ACC112 (cell line): ENCODE measurements around the gene SEC24C.
"Not testable (repeated sequence)": the region's sequence is repeated elsewhere in the genome, so short reads cannot be mapped to it uniquely, and the experiment has no call there.

Experiments
- H2AFZ ChIP-seq: fragments of 200-600 bp; sonication (generic); one replicate; pipeline ENCODE4 v1.6.0; 2017; ENCODE audit warnings: antibody characterized with exemption, low read length; ENCODE audit not compliant: unreplicated experiment
- H3K27ac ChIP-seq: fragments of 200-600 bp; sonication (generic); 2 replicates; pipeline ENCODE4 v1.5.1; 2014; ENCODE audit warnings: low read depth, mild to moderate bottlenecking, antibody characterized with exemption, low read length, moderate library complexity
- H3K27me3 ChIP-seq: fragments of 200-600 bp; sonication (generic); 2 replicates; pipeline ENCODE4 v1.6.1; 2014; ENCODE audit warnings: mild to moderate bottlenecking, antibody characterized with exemption, low read length, moderate library complexity, mixed read lengths; ENCODE audit not compliant: insufficient read depth
- H3K36me3 ChIP-seq: fragments of 200-600 bp; sonication (generic); 2 replicates; pipeline ENCODE4 v1.6.1; 2016; ENCODE audit warnings: mild to moderate bottlenecking, antibody characterized with exemption, low read length, moderate library complexity, mixed read lengths; ENCODE audit not compliant: insufficient read depth
- H3K4me1 ChIP-seq: fragments of 200-600 bp; sonication (generic); one replicate; pipeline ENCODE4 v1.6.1; 2016; ENCODE audit warnings: low read length, mixed read lengths; ENCODE audit not compliant: insufficient read depth, unreplicated experiment, control insufficient read depth
- H3K4me3 ChIP-seq: fragments of 200-600 bp; sonication (generic); 2 replicates; pipeline ENCODE4 v1.5.1; 2014; ENCODE audit warnings: mild to moderate bottlenecking, low read depth, low read length
- H3K79me2 ChIP-seq: fragments of 200-600 bp; sonication (generic); one replicate; pipeline ENCODE4 v1.6.0; 2016; ENCODE audit warnings: low read length; ENCODE audit not compliant: control insufficient read depth, unreplicated experiment, insufficient read depth

The SEC24C gene

DNA sequence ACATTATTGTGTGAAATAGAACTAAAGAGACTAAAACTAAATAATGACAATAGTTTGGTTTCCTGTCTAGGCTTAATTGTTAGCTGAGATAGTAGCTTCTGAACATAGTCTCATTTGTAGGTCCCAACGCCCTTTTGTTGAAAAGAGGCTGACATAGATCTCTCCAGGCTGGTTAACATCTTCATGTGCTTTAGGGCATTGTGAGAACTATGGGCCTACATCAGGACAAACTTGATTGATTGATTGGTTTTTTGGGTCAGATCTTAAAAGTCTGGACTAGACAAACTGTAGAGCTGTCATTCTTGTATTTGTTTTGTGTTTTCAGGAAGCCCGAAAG is 38.5 kb downstream of the SEC24C start:
- Histone ChIP-seq H3K27me3 (no peaks in the 10 kb centered on the region), H3K4me3 (peak overlapping the region; percentile 87), H3K4me1 (peaks cover 29% of the 10 kb centered on the region), H3K79me2 (peaks cover 71% of the 10 kb centered on the region), H3K27ac (peak overlapping the region; percentile 53; the same call in 1 of the 2 replicates), H2AFZ (no peak overlapping the region), H3K36me3 (0 out of 2 replicates have a peak, but pooled peaks cover 2% of the 10 kb centered on the region)

DNA sequence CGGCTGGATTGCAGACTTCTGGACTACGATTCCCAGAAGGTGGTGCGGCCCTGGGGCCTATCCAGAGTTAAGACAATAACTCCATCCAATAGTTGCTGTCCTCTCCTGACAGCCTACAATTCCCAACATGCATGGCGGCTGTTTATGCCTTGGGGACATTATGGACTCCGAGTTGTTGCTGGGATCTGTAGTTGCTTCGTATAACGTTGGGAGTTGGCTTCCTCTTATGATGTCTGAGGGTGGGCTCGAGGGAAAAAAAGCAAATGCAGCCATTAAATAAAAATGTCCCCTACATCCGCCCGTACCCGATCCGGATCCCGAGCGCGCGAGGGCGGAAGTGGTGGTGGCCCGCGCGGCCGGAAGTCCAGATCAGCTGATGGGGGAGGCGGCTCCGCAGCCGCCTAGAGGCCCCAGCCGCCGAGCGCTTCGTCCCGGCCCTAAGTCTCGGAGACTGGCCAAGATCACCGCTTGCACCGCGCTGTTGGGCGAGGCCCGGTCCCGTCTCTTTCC is 41.1 kb downstream of the SEC24C start, which contains the start of gene ZSWIM8:
Gene ZSWIM8, plus strand, starts transcription at position 396 of the 510 bp plus-strand sequence. CDS start 273 bp downstream, outside the sequence.
- H3K27ac ChIP-seq: peak within 1 kb of the TSS; percentile 82
- peaks cover 73% of the 10 kb centered on the region for H3K79me2 ChIP-seq
- H3K27me3 ChIP-seq: no peaks in the 10 kb centered on the region
- peak within 1 kb of the TSS; percentile 89 for H2AFZ ChIP-seq
- peak within 1 kb of the TSS; percentile 98 for H3K4me3 ChIP-seq
- H3K4me1 ChIP-seq: peaks cover 32% of the 10 kb centered on the region
- peaks cover 13% of the 10 kb centered on the region; the same call in 1 of the 2 replicates for H3K36me3 ChIP-seq

- no peaks in the 10 kb centered on the region for H3K27me3 ChIP-seq
- H3K27ac ChIP-seq: peak overlapping the region; percentile 82
- H3K79me2 ChIP-seq: peaks cover 67% of the 10 kb centered on the region
- H3K4me1 ChIP-seq: peaks cover 26% of the 10 kb centered on the region
- H3K4me3 ChIP-seq: peak overlapping the region; percentile 98
- peak overlapping the region; percentile 73 for H2AFZ ChIP-seq
- peaks cover 16% of the 10 kb centered on the region; the same call in 1 of the 2 replicates for H3K36me3 ChIP-seq
Measured at GRCh38 chr10:73785721-73786511, 41.7 kb downstream of the SEC24C start.

- H3K36me3 ChIP-seq: peaks cover 21% of the 10 kb centered on the region; the same call in 1 of the 2 replicates
- peak overlapping the region; percentile 98 for H3K4me3 ChIP-seq
- H3K79me2 ChIP-seq: peaks cover 61% of the 10 kb centered on the region
Measured at GRCh38 chr10:73786512-73786885, 42.3 kb downstream of the SEC24C start.

DNA sequence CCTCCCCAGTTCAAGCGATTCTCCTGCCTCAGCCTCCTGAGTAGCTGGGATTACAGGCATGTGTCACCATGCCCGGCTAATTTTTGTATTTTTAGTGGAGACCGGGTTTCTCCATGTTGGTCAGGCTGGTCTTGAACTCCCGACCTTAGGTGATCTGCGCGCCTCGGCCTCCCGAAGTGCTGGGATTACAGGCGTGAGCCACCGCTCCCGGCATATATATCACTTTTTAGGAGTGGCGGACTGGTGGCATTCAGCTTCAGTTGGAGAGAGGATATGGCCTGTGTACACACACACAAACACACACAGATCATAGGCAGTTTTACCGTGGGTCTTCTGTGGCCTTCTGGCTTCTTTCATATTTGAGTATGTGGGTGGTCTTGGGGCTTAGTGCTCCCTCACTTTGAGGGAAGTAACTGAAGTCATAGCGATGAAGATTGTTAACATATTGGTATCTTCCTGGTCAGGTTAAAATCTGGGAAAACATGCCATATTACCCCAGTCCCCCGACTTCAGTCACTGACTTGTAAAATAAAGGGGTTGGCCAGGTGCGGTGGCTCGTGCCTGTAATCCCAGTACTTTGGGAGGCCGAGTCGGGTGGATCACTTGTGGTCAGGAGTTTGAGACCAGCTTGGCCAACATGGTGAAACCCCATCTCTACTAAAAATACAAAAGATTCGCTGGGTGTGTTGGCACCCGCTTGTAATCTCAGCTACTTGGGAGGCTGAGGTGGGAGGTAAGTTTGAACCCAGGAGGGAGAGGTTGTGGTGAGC is 43.0 kb downstream of the SEC24C start:
- H3K4me1 ChIP-seq: peaks cover 25% of the 10 kb centered on the region
- H2AFZ ChIP-seq, H3K27ac ChIP-seq, H3K27me3 ChIP-seq: not testable (repeated sequence)
- H3K36me3 ChIP-seq: peaks cover 24% of the 10 kb centered on the region; the same call in 1 of the 2 replicates
- H3K79me2 ChIP-seq: peaks cover 55% of the 10 kb centered on the region
- peak overlapping the region; percentile 98 for H3K4me3 ChIP-seq

More at GRCh38 chr10:73786512-73786885, 42.3 kb downstream of the SEC24C start:
- no peak overlapping the region for H2AFZ ChIP-seq
- no peaks in the 10 kb centered on the region for H3K27me3 ChIP-seq
- H3K27ac ChIP-seq: peak overlapping the region; percentile 82; the same call in 1 of the 2 replicates
- peaks cover 25% of the 10 kb centered on the region for H3K4me1 ChIP-seq

- H3K36me3 ChIP-seq: peaks cover 29% of the 10 kb centered on the region; the same call in 1 of the 2 replicates
- no peaks in the 10 kb centered on the region for H3K27me3 ChIP-seq
- H3K4me3 ChIP-seq: no peak overlapping the region
- H3K27ac ChIP-seq: no peak overlapping the region
- peaks cover 17% of the 10 kb centered on the region for H3K4me1 ChIP-seq
- no peak overlapping the region for H2AFZ ChIP-seq
- H3K79me2 ChIP-seq: peaks cover 39% of the 10 kb centered on the region
Measured at GRCh38 chr10:73788864-73789658, 44.9 kb downstream of the SEC24C start.

GRCh38 chr10:73789659-73790055 is 45.5 kb downstream of the SEC24C start:
- Histone ChIP-seq H2AFZ (no peak overlapping the region), H3K4me1 (peaks cover 14% of the 10 kb centered on the region), H3K36me3 (peaks cover 29% of the 10 kb centered on the region; the same call in 1 of the 2 replicates), H3K79me2 (peaks cover 39% of the 10 kb centered on the region), H3K27ac (no peak overlapping the region), H3K27me3 (no peaks in the 10 kb centered on the region), H3K4me3 (no peak overlapping the region)

DNA sequence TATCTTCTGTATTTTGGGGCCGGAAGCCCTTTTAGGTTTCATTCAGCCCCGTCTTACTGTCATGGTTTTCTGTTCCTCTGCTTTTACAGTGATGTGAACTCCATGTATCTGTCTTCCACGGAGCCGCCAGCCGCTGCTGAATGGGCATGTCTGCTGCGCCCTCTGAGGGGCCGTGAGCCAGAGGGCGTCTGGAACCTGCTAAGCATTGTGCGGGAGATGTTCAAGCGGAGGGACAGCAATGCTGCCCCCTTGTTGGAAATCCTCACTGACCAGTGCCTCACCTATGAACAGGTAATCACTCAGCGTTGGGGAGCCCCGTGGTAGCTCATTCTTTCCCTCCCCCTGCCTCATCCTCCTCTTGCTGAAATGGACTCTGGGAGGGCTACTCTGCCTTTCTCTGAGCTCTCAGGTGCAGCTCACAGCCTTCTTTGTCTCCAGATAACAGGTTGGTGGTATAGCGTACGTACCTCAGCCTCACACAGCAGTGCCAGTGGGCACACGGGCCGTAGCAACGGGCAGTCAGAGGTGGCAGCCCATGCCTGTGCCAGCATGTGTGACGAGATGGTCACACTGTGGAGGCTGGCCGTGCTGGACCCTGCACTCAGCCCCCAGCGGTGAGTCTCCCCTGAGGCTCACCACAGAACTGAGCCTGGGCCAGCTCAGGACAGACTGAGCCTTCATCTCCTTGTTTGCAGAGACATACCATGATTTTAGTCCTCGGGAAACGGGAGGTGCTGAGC is 46.9 kb downstream of the SEC24C start:
- Histone ChIP-seq H3K27ac (no peak overlapping the region), H3K4me3 (no peak overlapping the region), H2AFZ (no peak overlapping the region), H3K4me1 (peaks cover 10% of the 10 kb centered on the region), H3K79me2 (peaks cover 34% of the 10 kb centered on the region), H3K27me3 (no peaks in the 10 kb centered on the region), H3K36me3 (peaks cover 35% of the 10 kb centered on the region)

DNA sequence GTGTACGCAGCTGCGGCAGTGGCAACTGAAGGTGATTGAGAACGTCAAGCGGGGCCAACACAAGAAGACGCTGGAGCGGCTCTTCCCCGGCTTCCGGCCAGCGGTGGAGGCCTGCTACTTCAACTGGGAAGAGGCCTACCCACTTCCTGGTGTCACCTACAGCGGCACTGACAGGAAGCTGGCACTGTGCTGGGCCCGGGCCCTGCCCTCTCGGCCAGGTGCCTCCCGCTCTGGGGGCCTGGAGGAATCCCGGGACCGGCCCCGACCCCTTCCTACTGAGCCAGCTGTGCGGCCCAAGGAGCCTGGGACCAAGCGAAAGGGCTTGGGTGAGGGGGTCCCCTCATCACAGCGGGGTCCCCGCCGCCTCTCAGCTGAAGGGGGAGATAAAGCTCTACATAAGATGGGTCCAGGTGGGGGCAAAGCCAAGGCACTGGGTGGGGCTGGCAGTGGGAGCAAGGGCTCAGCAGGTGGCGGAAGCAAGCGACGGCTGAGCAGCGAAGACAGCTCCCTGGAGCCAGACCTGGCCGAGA is 47.8 kb downstream of the SEC24C start:
- peaks cover 25% of the 10 kb centered on the region for H3K79me2 ChIP-seq
- peaks cover 35% of the 10 kb centered on the region for H3K36me3 ChIP-seq
- peaks cover 10% of the 10 kb centered on the region for H3K4me1 ChIP-seq
- H3K27ac ChIP-seq: no peak overlapping the region
- H2AFZ ChIP-seq: no peak overlapping the region
- H3K4me3 ChIP-seq: no peak overlapping the region
- H3K27me3 ChIP-seq: no peaks in the 10 kb centered on the region
